Measurements from ENCODE around the gene MAPT. TPM values are rescaled to one million over a fixed set of nuclear protein-coding genes. Genes with fewer than 3 reads are reported as not detected.
"Not testable (repeated sequence)": the region's sequence is repeated elsewhere in the genome, so short reads cannot be mapped to it uniquely, and the experiment has no call there.

MAPT gene
- total and polyA plus RNA-seq, 2 donors = 3.4 to 21.1 TPM

DNA sequence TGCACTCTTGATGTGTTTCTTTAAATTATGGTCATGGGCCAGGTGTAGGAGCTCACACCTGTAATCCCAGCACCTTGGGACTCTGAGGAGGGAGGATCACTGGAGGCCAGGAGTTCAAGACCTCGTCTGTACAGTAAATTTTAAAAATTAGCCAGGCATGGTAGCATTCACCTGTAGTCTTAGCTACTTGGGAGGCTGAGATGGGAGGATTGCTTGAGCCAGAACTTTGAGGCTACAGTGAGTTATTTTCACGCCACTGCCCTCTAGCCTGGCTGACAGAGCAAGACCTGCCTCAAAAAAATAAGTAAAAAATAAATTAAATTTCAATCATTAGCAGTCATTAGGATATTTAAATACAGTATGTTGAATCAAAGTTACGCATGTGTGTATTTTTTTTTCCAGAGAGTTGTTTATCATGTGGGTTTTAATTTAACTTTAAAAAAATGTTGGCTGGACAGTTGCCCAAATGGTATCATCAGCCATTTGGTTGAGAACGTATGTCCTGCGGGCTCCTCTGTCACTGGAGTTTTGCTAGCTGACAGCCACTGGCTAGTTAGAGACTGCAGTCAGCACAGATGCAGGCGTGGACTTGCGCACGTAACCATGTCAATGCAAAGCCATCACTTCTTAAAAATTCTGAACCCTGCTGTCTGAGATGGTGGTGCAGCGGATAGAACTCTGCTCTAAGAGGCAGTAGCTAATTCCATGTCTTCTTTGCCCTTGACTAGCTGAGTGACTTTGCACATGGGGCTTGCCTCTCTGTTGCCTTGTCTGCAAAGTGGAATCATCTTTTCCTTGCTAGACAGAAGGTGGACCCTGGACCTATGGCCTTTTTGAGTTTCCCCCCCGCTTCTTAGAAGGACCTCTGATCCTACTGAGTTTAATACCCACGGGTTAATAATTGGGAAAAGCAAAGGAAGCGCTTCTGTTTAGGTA lies 40.0 kb downstream of the MAPT start:
- Histone ChIP-seq H3K4me3 (ENCODE audit: low read depth, low read length) (no peak overlapping the region), H3K4me1 (ENCODE audit: insufficient read depth) (no peaks in the 10 kb centered on the region), H3K36me3 (ENCODE audit: insufficient read depth) (no peaks in the 10 kb centered on the region), H3K27ac (ENCODE audit: low read depth) (no peak overlapping the region)
- DNase-seq (ENCODE audit: extremely low spot score) = no peak
- WGBS = 75% methylated on average over 12 of the region's 12 CpGs

GRCh38 chr17:45935197-45935709 lies 40.9 kb downstream of the MAPT start:
- H3K27ac ChIP-seq (ENCODE audit: low read depth) = no peak overlapping the region
- no peaks in the 10 kb centered on the region for H3K36me3 ChIP-seq (ENCODE audit: insufficient read depth)
- no peak overlapping the region for H3K4me3 ChIP-seq (ENCODE audit: low read depth, low read length)
- WGBS = 85% methylated on average over 8 of the region's 8 CpGs
- DNase-seq (ENCODE audit: extremely low spot score) = no peak
- H3K4me1 ChIP-seq (ENCODE audit: insufficient read depth) = no peaks in the 10 kb centered on the region

- no peak overlapping the region for H3K27ac ChIP-seq (ENCODE audit: low read depth)
- DNase-seq (ENCODE audit: extremely low spot score) = no peak
- WGBS = 91% methylated on average over 10 of the region's 10 CpGs
- H3K36me3 ChIP-seq (ENCODE audit: insufficient read depth) = no peaks in the 10 kb centered on the region
- no peak overlapping the region for H3K4me3 ChIP-seq (ENCODE audit: low read depth, low read length)
- H3K4me1 ChIP-seq (ENCODE audit: insufficient read depth) = no peaks in the 10 kb centered on the region
Measured at GRCh38 chr17:45935710-45936509, 41.6 kb downstream of the MAPT start.

DNA sequence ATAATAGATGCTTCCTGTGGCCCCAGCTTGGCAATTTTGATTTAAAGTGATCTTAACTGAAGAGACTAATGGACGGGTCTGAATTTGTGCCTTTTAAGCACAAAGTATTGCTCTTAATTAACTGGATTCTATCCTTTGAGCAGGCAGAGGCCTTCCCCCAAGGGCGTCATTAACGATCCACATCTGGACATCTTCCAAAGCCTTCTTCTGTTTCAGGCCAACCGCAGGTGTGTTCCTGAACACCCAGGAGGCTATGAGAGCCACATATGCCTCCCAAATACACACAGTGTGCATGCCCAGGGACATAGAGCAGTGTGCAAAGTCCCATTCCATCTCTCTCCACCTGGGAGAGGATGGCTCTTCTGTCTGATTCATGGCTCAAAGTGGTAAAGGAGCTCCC lies 42.3 kb downstream of the MAPT start:
- no peak for DNase-seq (ENCODE audit: extremely low spot score)
- WGBS = 62% methylated on average over 4 of the region's 4 CpGs
- Histone ChIP-seq H3K36me3 (ENCODE audit: insufficient read depth) (no peaks in the 10 kb centered on the region), H3K27ac (ENCODE audit: low read depth) (no peak overlapping the region), H3K4me1 (ENCODE audit: insufficient read depth) (no peaks in the 10 kb centered on the region), H3K4me3 (ENCODE audit: low read depth, low read length) (no peak overlapping the region)

- H3K4me1 ChIP-seq (ENCODE audit: insufficient read depth); H3K36me3 ChIP-seq (ENCODE audit: insufficient read depth); H3K4me3 ChIP-seq (ENCODE audit: low read depth, low read length); DNase-seq (ENCODE audit: extremely low spot score); H3K27ac ChIP-seq (ENCODE audit: low read depth): not testable (repeated sequence)
Measured at GRCh38 chr17:45937186-45937585, 42.8 kb downstream of the MAPT start.

GRCh38 chr17:45939395-45939794 lies 45.0 kb downstream of the MAPT start:
- DNase-seq (ENCODE audit: extremely low spot score) = no peak
- no peak overlapping the region for H3K27ac ChIP-seq (ENCODE audit: low read depth)
- H3K36me3 ChIP-seq (ENCODE audit: insufficient read depth) = no peaks in the 10 kb centered on the region
- WGBS = 41% methylated on average over 5 of the region's 5 CpGs
- no peak overlapping the region for H3K4me3 ChIP-seq (ENCODE audit: low read depth, low read length)
- no peaks in the 10 kb centered on the region for H3K4me1 ChIP-seq (ENCODE audit: insufficient read depth)

DNA sequence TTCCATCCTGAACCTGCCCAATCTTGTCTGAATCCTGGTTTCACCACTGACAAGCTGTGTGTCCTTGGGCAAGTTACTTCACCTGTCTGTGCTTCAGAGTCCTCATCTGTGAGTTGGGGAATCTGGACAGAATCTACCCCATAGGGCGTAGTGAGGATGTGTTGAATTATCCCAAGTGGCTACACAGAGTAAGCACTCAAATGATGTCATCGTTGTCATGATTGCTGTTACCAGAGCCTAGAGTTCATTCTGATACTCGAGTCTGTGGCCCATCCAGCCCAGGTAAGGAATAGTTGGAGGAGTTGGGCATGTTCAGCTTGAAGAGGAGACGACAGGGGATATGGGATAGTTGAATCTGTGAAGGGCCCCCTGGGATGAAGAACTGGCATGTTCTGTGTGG lies 45.9 kb downstream of the MAPT start:
- Histone ChIP-seq H3K4me1 (ENCODE audit: insufficient read depth) (no peaks in the 10 kb centered on the region), H3K27ac (ENCODE audit: low read depth) (no peak overlapping the region), H3K4me3 (ENCODE audit: low read depth, low read length) (no peak overlapping the region), H3K36me3 (ENCODE audit: insufficient read depth) (no peaks in the 10 kb centered on the region)
- no peak for DNase-seq (ENCODE audit: extremely low spot score)
- 84% methylated on average over 4 of the region's 4 CpGs for WGBS

- Histone ChIP-seq H3K4me1 (ENCODE audit: insufficient read depth) (no peaks in the 10 kb centered on the region), H3K27ac (ENCODE audit: low read depth) (no peak overlapping the region), H3K4me3 (ENCODE audit: low read depth, low read length) (no peak overlapping the region), H3K36me3 (ENCODE audit: insufficient read depth) (no peaks in the 10 kb centered on the region)
- WGBS = 37% methylated on average over 3 of the region's 3 CpGs
- DNase-seq (ENCODE audit: extremely low spot score) = no peak
Measured at GRCh38 chr17:45940826-45941225, 46.5 kb downstream of the MAPT start.

DNA sequence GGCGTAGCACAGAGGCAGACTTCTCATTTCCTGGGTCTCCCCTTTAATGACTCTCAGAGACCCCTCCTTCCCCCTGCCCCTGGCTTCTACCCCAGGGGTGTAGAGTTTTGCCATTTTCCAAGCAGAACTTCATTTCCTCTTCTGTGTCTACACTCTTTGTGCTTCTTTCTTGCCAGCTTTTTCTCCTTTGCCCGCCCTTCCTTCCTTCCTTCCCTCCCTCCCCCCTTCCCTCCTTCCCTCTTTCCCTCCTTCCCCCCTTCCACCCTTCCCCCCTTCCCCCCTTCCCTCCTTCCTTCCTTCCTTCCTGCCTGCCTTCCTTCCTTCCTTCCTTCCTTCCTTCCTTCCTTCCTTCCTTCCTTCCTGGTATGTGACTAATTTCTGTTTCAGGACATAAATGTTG lies 47.0 kb downstream of the MAPT start:
- H3K27ac ChIP-seq (ENCODE audit: low read depth) = no peak overlapping the region
- no peak for DNase-seq (ENCODE audit: extremely low spot score)
- no peaks in the 10 kb centered on the region for H3K4me1 ChIP-seq (ENCODE audit: insufficient read depth)
- WGBS = 40% methylated on average over 2 of the region's 2 CpGs
- H3K36me3 ChIP-seq (ENCODE audit: insufficient read depth) = no peaks in the 10 kb centered on the region
- no peak overlapping the region for H3K4me3 ChIP-seq (ENCODE audit: low read depth, low read length)

- WGBS = 33% methylated on average over 11 of the region's 11 CpGs
- no peak for DNase-seq (ENCODE audit: extremely low spot score)
- H3K4me3 ChIP-seq (ENCODE audit: low read depth, low read length) = no peak overlapping the region
- H3K27ac ChIP-seq (ENCODE audit: low read depth) = no peak overlapping the region
- no peaks in the 10 kb centered on the region for H3K4me1 ChIP-seq (ENCODE audit: insufficient read depth)
- no peaks in the 10 kb centered on the region for H3K36me3 ChIP-seq (ENCODE audit: insufficient read depth)
Measured at GRCh38 chr17:45942284-45942683, 47.9 kb downstream of the MAPT start.

GRCh38 chr17:45946841-45947256 lies 52.5 kb downstream of the MAPT start:
- Histone ChIP-seq H3K4me3 (ENCODE audit: low read depth, low read length) (no peak overlapping the region), H3K27ac (ENCODE audit: low read depth) (no peak overlapping the region), H3K36me3 (ENCODE audit: insufficient read depth) (no peaks in the 10 kb centered on the region), H3K4me1 (ENCODE audit: insufficient read depth) (no peaks in the 10 kb centered on the region)
- 66% methylated on average over 4 of the region's 4 CpGs for WGBS
- no peak for DNase-seq (ENCODE audit: extremely low spot score)

GRCh38 chr17:45948498-45948880 lies 54.1 kb downstream of the MAPT start:
- no peaks in the 10 kb centered on the region for H3K4me1 ChIP-seq (ENCODE audit: insufficient read depth)
- no peak overlapping the region for H3K27ac ChIP-seq (ENCODE audit: low read depth)
- 61% methylated on average over 2 of the region's 2 CpGs for WGBS
- H3K4me3 ChIP-seq (ENCODE audit: low read depth, low read length) = no peak overlapping the region
- no peaks in the 10 kb centered on the region for H3K36me3 ChIP-seq (ENCODE audit: insufficient read depth)
- no peak for DNase-seq (ENCODE audit: extremely low spot score)

DNA sequence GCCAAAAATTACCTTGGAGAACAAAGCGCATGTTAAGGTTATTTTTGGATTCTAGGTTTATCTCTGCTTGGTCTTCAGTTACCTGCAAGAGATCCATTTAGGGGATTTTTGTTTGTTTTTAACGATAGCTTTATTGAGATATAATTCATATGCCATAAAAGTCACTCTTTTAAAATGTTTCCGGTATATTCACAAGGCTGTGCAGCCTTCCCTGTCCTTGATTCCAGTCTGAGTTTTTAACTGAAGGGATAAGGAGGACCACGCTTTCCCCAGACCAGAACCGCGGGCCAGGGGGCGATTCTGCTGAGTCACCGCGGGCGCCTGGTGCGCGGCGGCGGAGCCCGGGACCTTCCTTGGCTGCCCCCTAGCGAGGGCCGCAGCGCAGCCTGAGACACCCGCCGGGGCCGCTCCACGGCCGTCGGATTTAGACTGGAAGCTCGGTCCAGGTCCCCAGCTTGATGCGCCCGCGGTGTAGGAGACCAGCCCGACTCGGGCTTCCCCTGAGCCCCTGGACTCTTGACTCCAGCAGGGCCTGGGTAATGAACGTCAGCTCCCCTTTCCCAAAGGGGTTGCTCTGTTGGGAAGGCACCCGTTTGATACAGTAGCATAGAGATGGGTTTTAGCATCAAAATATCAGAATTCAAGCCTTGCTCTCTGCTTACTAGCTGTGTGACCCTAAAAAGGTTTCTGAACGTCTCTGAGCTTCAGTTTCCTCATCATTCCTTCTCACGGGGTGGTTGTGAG lies 54.7 kb downstream of the MAPT start:
- no peak overlapping the region for H3K4me3 ChIP-seq (ENCODE audit: low read depth, low read length)
- DNase-seq (ENCODE audit: extremely low spot score) = no peak
- no peaks in the 10 kb centered on the region for H3K36me3 ChIP-seq (ENCODE audit: insufficient read depth)
- no peaks in the 10 kb centered on the region for H3K4me1 ChIP-seq (ENCODE audit: insufficient read depth)
- H3K27ac ChIP-seq (ENCODE audit: low read depth) = no peak overlapping the region
- WGBS = 5% methylated on average over 34 of the region's 34 CpGs
